ENCODE measurements around the gene DLGAP4. TPM values are rescaled to one million over a fixed set of nuclear protein-coding genes. Genes with fewer than 3 reads are reported as not detected.

The DLGAP4 gene
- polyA plus RNA-seq, 4 donors, result 24.3 to 37.9 (median 28.3) TPM

DNA sequence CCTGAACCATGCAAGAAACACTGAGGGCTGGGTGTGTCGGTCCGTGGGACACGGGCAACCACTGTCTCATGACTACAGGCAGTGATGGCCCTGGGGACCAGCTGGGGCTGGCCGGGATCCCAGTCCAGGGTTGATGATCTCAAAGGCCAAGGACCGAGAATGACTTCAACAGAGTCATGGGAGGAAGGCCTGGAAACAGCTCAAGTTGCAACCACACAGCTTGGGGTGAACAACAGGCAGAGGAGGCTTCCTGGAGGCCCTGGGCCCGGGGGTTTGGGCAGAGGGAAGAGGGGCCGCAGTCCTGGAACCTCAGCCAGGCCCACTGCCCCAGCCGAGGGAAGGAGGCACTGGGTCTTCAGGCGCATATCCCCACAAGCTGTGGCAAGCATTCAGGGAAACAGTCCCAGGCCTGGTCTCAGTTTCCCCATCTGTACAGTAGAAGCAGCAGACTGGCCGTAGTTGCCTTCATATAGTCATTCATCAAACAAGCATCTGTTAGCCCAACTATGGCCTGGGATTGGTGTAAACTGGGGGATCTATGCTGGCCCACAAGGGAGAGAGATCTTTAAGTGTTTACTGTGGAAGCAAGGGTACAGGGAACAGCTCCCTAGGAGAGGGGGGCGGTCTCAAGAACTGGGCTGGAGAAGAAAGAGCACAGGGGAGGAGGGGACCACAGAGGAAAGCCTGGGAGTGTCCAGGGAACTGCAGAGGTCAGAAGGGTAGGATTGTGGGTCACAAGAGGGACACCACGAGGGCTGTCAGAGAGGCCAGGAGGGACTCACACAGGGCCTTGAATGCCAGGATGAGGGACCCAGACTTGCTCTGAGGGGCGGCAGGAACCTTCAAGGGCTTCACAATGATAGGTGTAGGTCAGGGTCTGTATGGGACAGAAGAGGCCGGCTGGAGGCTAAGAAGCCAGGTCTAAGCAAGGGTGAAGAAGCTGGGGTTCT is 237.3 kb downstream of the DLGAP4 start:
- H3K4me3 ChIP-seq (ENCODE audit: low read depth in 1 of 3, low read length in 3 of 3), result peak overlapping the region in 1 of 3 donors; percentile 83

DNA sequence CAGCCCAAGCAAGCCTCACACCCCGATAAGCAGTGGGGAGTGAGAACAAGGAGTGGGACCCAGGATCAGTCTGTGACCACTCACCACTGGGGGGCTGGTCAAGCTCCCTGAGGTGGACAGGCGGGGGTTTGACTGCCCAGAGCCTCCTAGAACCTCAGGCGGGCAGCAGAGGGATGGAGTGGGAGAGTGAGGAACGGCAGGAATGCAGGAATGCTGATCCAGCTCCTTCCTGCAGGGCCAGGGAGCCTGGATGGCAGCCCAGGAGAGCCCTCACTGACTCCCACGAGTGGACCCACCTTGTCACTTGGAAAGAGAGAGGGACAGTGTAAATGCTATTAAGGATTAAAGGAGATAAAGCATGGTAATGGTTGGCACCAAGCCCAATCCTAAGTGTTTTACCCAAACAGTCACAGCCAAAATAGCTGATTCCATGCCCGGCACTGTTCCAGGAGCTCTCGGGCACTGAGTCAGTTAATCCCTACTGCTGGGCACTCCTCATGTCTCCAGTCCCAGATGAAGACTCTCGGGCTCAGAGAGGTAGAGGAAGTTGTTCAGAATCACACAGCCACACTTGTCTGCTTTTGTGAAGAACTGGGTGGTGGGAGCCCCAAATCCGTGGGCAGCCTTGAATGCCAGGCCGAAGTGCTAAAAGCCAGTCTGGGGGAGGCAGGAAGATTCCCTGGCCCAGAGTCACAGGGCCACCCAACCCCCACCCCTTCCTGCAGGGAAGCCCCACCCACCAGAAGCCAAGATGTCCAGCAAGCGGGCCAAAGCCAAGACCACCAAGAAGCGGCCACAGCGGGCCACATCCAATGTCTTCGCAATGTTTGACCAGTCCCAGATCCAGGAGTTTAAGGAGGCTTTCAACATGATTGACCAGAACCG is 238.2 kb downstream of the DLGAP4 start:
- peaks cover 0 to 65% (median 0%) of the 10 kb centered on the region in 3 donors for H3K36me3 ChIP-seq (ENCODE audit: control insufficient read depth in 3 of 3, insufficient read depth in 2 of 3, low read depth in 1 of 3, low read length in 3 of 3)
- H3K4me3 ChIP-seq (ENCODE audit: low read depth in 1 of 3, low read length in 3 of 3), result peak overlapping the region in 1 of 3 donors; percentile 83
- no peak for DNase-seq
- 74 to 85% (median 81%) methylated on average over 15 of the region's 15 CpGs for WGBS, 3 donors
- H3K27ac ChIP-seq (ENCODE audit: low read depth in 1 of 3, low read length in 2 of 3), result peak overlapping the region in 2 of 3 donors; percentile 13 to 98
- peaks cover 0 to 33% (median 3%) of the 10 kb centered on the region in 3 donors for H3K4me1 ChIP-seq (ENCODE audit: control insufficient read depth in 3 of 3, insufficient read depth in 2 of 3, low read depth in 1 of 3, low read length in 2 of 3)
- FAIRE-seq, result no peak
- H3K27me3 ChIP-seq (ENCODE audit: control insufficient read depth in 3 of 3, insufficient read depth in 3 of 3, low read length in 3 of 3), result peaks cover 0 to 4% (median 0%) of the 10 kb centered on the region in 3 donors
- no peaks in the 10 kb centered on the region for H3K9me3 ChIP-seq (ENCODE audit: control insufficient read depth in 2 of 2, insufficient read depth in 1 of 2, low read depth in 1 of 2, low read length in 1 of 2)

More for the DNA sequence above, 237.3 kb downstream of the DLGAP4 start:
- peaks cover 0 to 33% (median 3%) of the 10 kb centered on the region in 3 donors for H3K4me1 ChIP-seq (ENCODE audit: control insufficient read depth in 3 of 3, insufficient read depth in 2 of 3, low read depth in 1 of 3, low read length in 2 of 3)
- 56 to 67% (median 58%) methylated on average over 14 of the region's 14 CpGs for WGBS, 3 donors
- no peak for FAIRE-seq
- H3K9me3 ChIP-seq (ENCODE audit: control insufficient read depth in 2 of 2, insufficient read depth in 1 of 2, low read depth in 1 of 2, low read length in 1 of 2), result no peaks in the 10 kb centered on the region
- peaks cover 0 to 4% (median 0%) of the 10 kb centered on the region in 3 donors for H3K27me3 ChIP-seq (ENCODE audit: control insufficient read depth in 3 of 3, insufficient read depth in 3 of 3, low read length in 3 of 3)
- peak; percentile 78 to 87 for DNase-seq
- peaks cover 0 to 57% (median 0%) of the 10 kb centered on the region in 3 donors for H3K36me3 ChIP-seq (ENCODE audit: control insufficient read depth in 3 of 3, insufficient read depth in 2 of 3, low read depth in 1 of 3, low read length in 3 of 3)
- peak overlapping the region in 2 of 3 donors; percentile 22 to 98 for H3K27ac ChIP-seq (ENCODE audit: low read depth in 1 of 3, low read length in 2 of 3)

- 77 to 84% (median 82%) methylated on average over 14 of the region's 14 CpGs for WGBS, 3 donors
- Histone ChIP-seq H3K4me1 (ENCODE audit: control insufficient read depth in 3 of 3, insufficient read depth in 2 of 3, low read depth in 1 of 3, low read length in 2 of 3) (peaks cover 0 to 24% (median 3%) of the 10 kb centered on the region in 3 donors), H3K27ac (ENCODE audit: low read depth in 1 of 3, low read length in 2 of 3) (no peak overlapping the region), H3K4me3 (ENCODE audit: low read depth in 1 of 3, low read length in 3 of 3) (no peak overlapping the region), H3K36me3 (ENCODE audit: control insufficient read depth in 3 of 3, insufficient read depth in 2 of 3, low read depth in 1 of 3, low read length in 3 of 3) (peaks cover 0 to 73% (median 0%) of the 10 kb centered on the region in 3 donors), H3K9me3 (ENCODE audit: control insufficient read depth in 2 of 2, insufficient read depth in 1 of 2, low read depth in 1 of 2, low read length in 1 of 2) (no peaks in the 10 kb centered on the region), H3K27me3 (ENCODE audit: control insufficient read depth in 3 of 3, insufficient read depth in 3 of 3, low read length in 3 of 3) (no peaks in the 10 kb centered on the region)
- no peak for DNase-seq
- FAIRE-seq, result no peak
These were observed 240.1 kb downstream of the DLGAP4 start for GRCh38 chr20:36546111-36546736.

DNA sequence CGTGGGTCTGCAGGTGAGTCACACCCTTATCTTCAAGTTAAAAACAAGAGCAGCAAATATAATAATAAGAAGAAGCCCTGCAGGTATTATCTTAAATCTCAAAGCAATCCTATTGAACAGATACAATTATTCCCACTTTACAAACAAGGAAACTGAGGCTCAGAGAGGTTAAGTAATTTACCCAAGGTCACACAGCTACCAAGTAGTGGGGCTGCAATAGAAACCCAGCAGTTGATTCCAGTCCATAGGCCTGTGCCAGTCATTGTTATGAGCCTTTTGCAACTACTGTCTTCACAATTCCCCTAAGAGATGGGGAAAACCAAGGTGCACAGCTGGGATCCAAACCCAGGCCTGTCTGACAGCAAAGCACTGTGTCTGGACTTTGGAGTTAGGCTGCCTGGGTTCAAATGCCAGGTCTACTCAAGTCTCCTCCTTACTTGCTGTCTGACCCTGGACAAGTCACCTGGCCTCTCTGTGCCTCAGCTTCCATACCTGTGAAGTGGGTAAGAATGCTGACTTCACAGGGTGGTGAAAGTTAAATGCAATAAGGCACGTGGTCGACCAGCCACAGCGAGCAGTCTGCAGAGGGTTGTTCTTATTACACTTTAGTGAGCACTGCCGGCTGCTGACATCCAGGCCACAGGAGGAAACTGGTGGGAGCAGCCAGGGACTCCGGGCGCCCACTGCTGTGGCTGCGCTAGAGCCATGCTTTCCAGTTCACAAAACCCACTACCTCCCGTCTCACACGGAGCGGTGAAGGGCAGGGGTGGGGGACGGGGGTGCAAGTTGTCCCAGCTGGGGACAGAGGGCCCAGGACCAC is 241.3 kb downstream of the DLGAP4 start:
- H3K27ac ChIP-seq (ENCODE audit: low read depth in 1 of 3, low read length in 2 of 3), result no peak overlapping the region
- H3K9me3 ChIP-seq (ENCODE audit: control insufficient read depth in 2 of 2, insufficient read depth in 1 of 2, low read depth in 1 of 2, low read length in 1 of 2), result no peaks in the 10 kb centered on the region
- H3K4me1 ChIP-seq (ENCODE audit: control insufficient read depth in 3 of 3, insufficient read depth in 2 of 3, low read depth in 1 of 3, low read length in 2 of 3), result peaks cover 0 to 20% (median 3%) of the 10 kb centered on the region in 3 donors
- no peaks in the 10 kb centered on the region for H3K27me3 ChIP-seq (ENCODE audit: control insufficient read depth in 3 of 3, insufficient read depth in 3 of 3, low read length in 3 of 3)
- no peak overlapping the region for H3K4me3 ChIP-seq (ENCODE audit: low read depth in 1 of 3, low read length in 3 of 3)
- FAIRE-seq, result no peak
- peaks cover 0 to 71% (median 0%) of the 10 kb centered on the region in 3 donors for H3K36me3 ChIP-seq (ENCODE audit: control insufficient read depth in 3 of 3, insufficient read depth in 2 of 3, low read depth in 1 of 3, low read length in 3 of 3)
- WGBS, 3 donors, result 80 to 89% (median 82%) methylated on average over 12 of the region's 12 CpGs
- DNase-seq, result no peak

DNA sequence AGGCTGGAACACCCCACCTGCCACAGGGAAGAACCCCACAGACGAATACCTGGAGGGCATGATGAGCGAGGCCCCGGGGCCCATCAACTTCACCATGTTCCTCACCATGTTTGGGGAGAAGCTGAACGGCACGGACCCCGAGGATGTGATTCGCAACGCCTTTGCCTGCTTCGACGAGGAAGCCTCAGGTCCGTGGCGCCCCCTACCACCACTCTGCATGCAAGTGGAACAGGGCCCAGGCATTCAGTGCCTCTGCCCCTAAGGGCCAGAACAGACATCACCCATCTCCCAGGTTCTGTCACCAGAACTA is 241.8 kb downstream of the DLGAP4 start:
- WGBS, 3 donors, result 72 to 87% (median 83%) methylated on average over 10 to 12 of the region's 12 CpGs
- Histone ChIP-seq H3K4me1 (ENCODE audit: control insufficient read depth in 3 of 3, insufficient read depth in 2 of 3, low read depth in 1 of 3, low read length in 2 of 3) (peaks cover 0 to 15% (median 0%) of the 10 kb centered on the region in 3 donors), H3K27me3 (ENCODE audit: control insufficient read depth in 3 of 3, insufficient read depth in 3 of 3, low read length in 3 of 3) (no peaks in the 10 kb centered on the region), H3K27ac (ENCODE audit: low read depth in 1 of 3, low read length in 2 of 3) (no peak overlapping the region), H3K4me3 (ENCODE audit: low read depth in 1 of 3, low read length in 3 of 3) (no peak overlapping the region), H3K9me3 (ENCODE audit: control insufficient read depth in 2 of 2, insufficient read depth in 1 of 2, low read depth in 1 of 2, low read length in 1 of 2) (no peaks in the 10 kb centered on the region), H3K36me3 (ENCODE audit: control insufficient read depth in 3 of 3, insufficient read depth in 2 of 3, low read depth in 1 of 3, low read length in 3 of 3) (peaks cover 0 to 65% (median 0%) of the 10 kb centered on the region in 3 donors)
- no peak for DNase-seq
- FAIRE-seq, result no peak

GRCh38 chr20:36548704-36549627 is 242.8 kb downstream of the DLGAP4 start:
- H3K27ac ChIP-seq (ENCODE audit: low read depth in 1 of 3, low read length in 2 of 3), result no peak overlapping the region
- H3K36me3 ChIP-seq (ENCODE audit: control insufficient read depth in 3 of 3, insufficient read depth in 2 of 3, low read depth in 1 of 3, low read length in 3 of 3), result peaks cover 0 to 55% (median 0%) of the 10 kb centered on the region in 3 donors
- peaks cover 0 to 5% (median 0%) of the 10 kb centered on the region in 3 donors for H3K4me1 ChIP-seq (ENCODE audit: control insufficient read depth in 3 of 3, insufficient read depth in 2 of 3, low read depth in 1 of 3, low read length in 2 of 3)
- H3K4me3 ChIP-seq (ENCODE audit: low read depth in 1 of 3, low read length in 3 of 3), result no peak overlapping the region
- FAIRE-seq (no peak), DNase-seq (no peak)
- 84 to 89% (median 86%) methylated on average over 23 of the region's 23 CpGs for WGBS, 3 donors
- H3K27me3 ChIP-seq (ENCODE audit: control insufficient read depth in 3 of 3, insufficient read depth in 3 of 3, low read length in 3 of 3), result no peaks in the 10 kb centered on the region
- no peaks in the 10 kb centered on the region for H3K9me3 ChIP-seq (ENCODE audit: control insufficient read depth in 2 of 2, insufficient read depth in 1 of 2, low read depth in 1 of 2, low read length in 1 of 2)

- Histone ChIP-seq H3K4me1 (ENCODE audit: control insufficient read depth in 3 of 3, insufficient read depth in 2 of 3, low read depth in 1 of 3, low read length in 2 of 3) (no peaks in the 10 kb centered on the region), H3K27me3 (ENCODE audit: control insufficient read depth in 3 of 3, insufficient read depth in 3 of 3, low read length in 3 of 3) (no peaks in the 10 kb centered on the region), H3K9me3 (ENCODE audit: control insufficient read depth in 2 of 2, insufficient read depth in 1 of 2, low read depth in 1 of 2, low read length in 1 of 2) (no peaks in the 10 kb centered on the region), H3K36me3 (ENCODE audit: control insufficient read depth in 3 of 3, insufficient read depth in 2 of 3, low read depth in 1 of 3, low read length in 3 of 3) (peaks cover 0 to 49% (median 0%) of the 10 kb centered on the region in 3 donors), H3K27ac (ENCODE audit: low read depth in 1 of 3, low read length in 2 of 3) (no peak overlapping the region), H3K4me3 (ENCODE audit: low read depth in 1 of 3, low read length in 3 of 3) (no peak overlapping the region)
- 91 to 93% (median 92%) methylated on average over 9 of the region's 9 CpGs for WGBS, 3 donors
- DNase-seq, result no peak
- FAIRE-seq, result no peak
These were observed 243.4 kb downstream of the DLGAP4 start for GRCh38 chr20:36549628-36549941.
